GM19463 (cell line): Measurements from ENCODE around the gene SCFD2.

Source experiments
- ATAC-seq: cut with Tn5 transposase; IDR thresholded peaks from one replicate; pipeline ENCODE4 v1.9.1; 2021; ENCODE audit warnings: mild to moderate bottlenecking, moderate library complexity; ENCODE audit not compliant: unreplicated experiment

Gene SCFD2

GRCh38 chr4:53019485-53020382 is 346.1 kb downstream of the SCFD2 start:
- ATAC-seq = no peak

DNA sequence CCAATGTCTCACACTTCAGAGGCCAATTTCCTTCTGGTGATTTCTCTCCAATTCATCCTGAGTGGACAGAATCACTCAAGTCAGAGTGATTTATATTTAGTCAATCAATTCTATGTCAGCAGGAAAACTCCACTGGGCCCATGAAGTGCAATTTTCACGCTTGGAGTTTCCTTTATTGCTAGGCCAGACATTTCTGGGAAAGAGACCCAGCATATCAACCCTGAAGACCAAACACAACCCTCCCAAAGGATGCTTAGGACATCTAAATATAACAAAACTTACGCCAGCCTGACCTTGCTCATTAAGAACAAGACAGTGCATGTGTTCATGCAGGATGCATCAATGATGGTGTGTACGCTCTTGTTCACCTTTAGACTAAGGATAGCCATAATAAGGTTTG is 347.4 kb downstream of the SCFD2 start:
- ATAC-seq = no peak

GRCh38 chr4:53016099-53016820 is 349.6 kb downstream of the SCFD2 start:
- ATAC-seq = no peak

DNA sequence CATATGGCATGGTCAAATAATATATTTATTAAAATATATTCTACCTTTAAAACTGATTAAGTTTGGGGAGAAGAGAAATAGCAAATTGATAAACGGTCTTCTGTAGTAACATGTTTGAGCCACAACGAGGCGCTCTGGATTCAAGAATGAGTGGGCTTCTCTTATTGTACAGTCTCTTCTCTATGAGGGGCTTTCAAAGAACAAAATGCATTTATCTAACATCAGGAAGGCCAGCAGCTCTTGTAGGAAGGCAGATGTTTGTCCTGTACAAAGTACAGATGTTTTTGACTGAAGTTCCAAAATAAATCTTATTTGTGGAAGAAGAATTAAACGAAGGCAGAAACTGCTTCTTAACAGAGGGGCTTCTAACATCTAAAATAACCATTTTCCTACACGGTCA is 350.2 kb downstream of the SCFD2 start:
- no peak for ATAC-seq

DNA sequence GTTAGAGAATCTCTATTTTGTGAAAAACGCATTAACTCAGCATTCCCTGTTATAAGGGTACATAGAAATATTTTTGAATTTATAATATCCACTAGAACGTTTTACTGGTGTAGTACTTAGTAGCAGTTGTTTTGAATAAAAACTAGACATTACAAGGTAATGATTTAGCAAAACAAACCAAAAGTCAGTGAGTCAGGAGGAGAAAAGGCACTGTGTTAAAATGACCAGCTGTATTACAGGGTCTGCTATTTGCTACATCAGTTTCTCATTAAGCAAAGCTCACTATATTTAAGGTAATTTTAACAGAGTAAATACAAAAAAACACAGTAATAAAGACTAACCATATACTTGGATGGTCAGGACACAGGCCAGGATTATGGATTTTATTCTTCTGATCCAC is 351.0 kb downstream of the SCFD2 start:
- no peak for ATAC-seq

GRCh38 chr4:53013873-53014775 is 351.7 kb downstream of the SCFD2 start:
- ATAC-seq = no peak

DNA sequence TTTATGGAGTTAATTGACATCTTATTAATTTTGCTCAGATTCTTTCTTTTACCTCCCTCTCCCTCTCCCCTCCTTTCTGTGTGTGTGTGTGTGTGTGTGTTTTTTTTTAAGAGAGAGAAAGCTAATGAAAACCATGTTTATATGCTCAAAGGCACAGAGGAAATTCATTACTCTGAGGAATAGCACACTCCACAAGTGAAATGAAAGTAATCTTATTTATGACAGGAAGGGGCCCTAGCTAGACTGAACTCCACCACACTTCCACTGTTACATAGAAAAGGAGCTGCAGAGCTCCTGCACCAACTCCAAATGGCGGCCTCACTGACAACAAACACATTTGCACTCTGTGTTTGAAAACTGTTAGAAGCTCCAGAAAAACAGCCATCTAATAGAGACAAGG is 353.1 kb downstream of the SCFD2 start:
- peak; percentile 73 for ATAC-seq

GRCh38 chr4:53011259-53011905 is 354.5 kb downstream of the SCFD2 start:
- ATAC-seq = no peak

GRCh38 chr4:53010318-53010717 is 355.5 kb downstream of the SCFD2 start:
- no peak for ATAC-seq

DNA sequence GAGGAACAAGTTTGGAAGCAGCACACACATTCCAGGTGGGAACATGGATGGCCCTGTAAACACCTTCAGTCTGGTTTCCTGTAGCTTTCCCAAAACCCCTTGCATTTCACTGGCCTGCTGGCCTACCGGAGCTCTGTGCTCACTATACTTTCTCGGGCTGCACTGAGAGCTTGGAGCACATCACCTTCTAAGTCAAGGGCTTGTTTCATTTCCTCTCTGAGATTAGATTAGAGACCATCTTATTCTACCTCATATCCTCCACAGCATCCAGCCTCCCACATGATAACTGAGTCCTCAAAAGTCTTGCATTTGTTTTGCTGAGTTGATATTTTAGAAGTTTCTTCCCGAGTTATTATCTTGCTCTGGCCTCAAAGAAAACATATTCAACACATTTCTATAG is 356.0 kb downstream of the SCFD2 start:
- ATAC-seq = no peak

- ATAC-seq = no peak
These were observed 358.8 kb downstream of the SCFD2 start for GRCh38 chr4:53007024-53007423.

GRCh38 chr4:53005808-53006207 is 360.1 kb downstream of the SCFD2 start:
- ATAC-seq = no peak

- peak; percentile 36 for ATAC-seq
These were observed 360.7 kb downstream of the SCFD2 start for GRCh38 chr4:53005149-53005546.

GRCh38 chr4:53004497-53005148 is 361.2 kb downstream of the SCFD2 start:
- ATAC-seq = peak; percentile 30

GRCh38 chr4:53003959-53004358 is 361.9 kb downstream of the SCFD2 start:
- peak; percentile 35 for ATAC-seq

- no peak for ATAC-seq
These were observed 365.3 kb downstream of the SCFD2 start for GRCh38 chr4:53000560-53000959.

GRCh38 chr4:52999626-53000025 is 366.2 kb downstream of the SCFD2 start:
- no peak for ATAC-seq

DNA sequence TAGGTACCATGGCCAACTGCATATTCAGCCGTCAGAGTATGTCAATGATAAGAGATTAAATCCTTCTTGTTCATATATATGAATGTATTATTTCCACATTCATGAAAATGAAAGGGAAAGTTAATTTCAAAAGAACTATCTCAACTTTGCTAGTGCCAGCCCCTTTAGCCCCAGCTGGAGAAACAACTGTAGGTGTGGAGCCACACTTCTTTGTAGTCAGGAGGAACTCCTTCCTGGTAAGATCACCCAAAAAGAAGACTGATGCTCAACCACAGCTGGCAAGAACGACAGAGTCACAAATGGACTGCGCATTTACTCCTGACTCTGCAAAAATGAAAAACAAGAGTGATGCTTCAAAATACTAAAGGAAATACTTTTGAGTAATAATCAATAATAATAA is 367.4 kb downstream of the SCFD2 start:
- no peak for ATAC-seq

DNA sequence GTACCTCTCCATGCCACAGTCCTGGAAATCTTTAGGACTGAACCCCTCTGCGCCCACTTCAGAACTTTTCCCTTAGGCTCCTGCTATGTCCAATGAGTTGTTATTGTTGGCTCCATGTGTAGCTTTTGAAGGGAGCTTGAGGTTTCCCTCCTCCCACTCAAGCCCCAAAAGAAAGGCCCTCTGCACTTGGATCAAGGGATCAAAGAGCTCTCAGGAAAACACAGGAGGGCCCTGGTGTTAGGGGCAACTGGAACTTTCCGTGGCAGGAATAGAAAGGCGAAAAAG is 368.8 kb downstream of the SCFD2 start:
- ATAC-seq = no peak
